HG03139 (cell line): ENCODE data around the gene DSG2.
"Not testable (repeated sequence)": the region's sequence is repeated elsewhere in the genome, so short reads cannot be mapped to it uniquely, and the experiment has no call there.

Experiments used
- ATAC-seq: cut with Tn5 transposase; IDR thresholded peaks from one replicate; pipeline ENCODE4 v1.9.1; 2021; ENCODE audit not compliant: unreplicated experiment

Gene DSG2

DNA sequence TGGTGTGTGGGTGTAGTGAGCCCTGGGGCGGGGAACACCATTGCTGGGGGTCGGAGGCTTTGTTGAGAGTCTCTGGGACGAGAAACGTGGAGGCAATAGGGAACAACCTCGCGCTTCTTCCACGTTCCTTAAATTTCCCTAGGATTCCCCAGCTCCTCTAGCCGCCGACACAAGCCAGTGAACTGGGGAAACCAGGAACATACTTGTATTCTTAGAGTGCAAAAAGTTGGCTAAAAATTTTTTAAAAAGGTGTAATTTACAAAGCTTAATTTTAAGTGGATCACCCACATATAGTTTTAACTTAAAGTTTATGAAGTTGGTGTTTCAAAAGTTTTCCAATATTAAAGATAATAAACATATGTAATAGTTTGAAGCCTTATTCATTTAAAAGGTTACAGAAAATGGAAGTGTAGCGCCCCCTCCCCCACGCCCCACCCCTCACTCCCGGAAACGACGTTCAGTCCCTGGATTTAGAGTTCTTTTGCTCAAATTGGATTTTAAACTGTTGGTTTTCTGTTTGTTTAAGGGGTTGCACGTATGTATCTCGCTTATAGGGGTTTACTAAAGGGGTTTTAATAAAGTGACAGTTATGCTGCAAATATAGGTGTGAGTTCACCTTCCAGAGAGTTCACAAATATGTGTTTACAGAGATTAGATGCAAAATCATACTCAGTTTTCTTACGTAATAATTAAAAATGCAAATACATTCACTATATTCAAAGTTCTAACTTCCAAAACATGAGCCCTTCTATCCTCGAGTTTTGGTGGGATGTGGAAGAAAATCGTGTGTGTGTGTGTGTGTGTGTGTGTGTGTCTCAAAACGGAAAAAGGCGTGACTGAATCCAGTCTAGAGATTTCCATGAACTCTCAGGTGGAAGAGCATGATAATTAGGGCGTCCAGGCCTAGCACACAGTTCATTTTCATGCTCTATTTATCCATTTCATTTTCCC lies 872 bp downstream of the DSG2 start:
- ATAC-seq, result no peak

DNA sequence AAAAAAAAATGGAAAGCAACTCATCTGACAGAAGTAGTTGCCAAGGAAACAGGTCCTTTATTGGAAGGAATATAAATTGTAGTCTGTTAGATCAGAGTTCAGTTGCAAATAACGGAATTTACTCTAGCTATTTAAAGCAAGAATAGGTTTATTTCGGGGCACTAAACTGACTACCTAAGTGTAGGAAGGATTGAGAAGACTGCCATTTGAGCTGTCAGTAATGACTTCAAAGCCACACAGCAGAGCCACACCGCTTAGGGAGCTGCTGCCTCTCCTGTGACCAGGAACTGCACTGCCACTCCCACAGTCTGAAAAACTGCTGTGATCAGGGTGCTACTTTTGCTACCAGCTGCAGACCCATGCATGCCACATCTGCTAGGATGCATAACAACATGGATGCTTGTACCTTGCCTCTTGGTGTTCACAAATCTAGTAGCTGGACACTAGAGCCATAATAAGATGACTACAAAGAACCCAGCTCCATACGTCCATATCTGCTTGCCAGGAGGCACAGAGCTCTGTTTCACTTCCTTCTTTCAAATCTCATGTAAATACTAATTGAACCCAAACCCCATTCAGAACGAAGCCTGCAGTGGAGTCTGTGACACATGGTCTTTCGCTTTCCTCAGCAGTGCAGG lies 2.2 kb downstream of the DSG2 start:
- ATAC-seq, result peak; percentile 79

DNA sequence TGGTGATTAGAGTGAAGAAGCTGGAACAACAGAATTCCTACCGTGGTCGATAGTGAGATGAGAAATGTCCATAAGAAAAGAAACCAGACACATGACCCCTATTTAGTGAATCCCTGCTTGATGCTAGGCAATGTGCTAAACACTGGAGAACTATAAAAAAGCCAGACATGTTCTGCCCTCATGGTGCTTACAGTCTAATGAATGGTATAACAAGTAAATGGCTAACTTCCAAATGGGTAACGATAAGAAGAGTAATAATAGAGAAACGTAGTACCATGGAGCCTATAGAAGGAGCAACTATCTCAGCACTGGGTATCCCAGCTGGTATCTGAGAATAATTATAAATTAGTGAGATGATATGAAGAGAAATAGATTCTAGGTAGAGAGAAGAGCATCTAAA lies 5.0 kb downstream of the DSG2 start:
- no peak for ATAC-seq

DNA sequence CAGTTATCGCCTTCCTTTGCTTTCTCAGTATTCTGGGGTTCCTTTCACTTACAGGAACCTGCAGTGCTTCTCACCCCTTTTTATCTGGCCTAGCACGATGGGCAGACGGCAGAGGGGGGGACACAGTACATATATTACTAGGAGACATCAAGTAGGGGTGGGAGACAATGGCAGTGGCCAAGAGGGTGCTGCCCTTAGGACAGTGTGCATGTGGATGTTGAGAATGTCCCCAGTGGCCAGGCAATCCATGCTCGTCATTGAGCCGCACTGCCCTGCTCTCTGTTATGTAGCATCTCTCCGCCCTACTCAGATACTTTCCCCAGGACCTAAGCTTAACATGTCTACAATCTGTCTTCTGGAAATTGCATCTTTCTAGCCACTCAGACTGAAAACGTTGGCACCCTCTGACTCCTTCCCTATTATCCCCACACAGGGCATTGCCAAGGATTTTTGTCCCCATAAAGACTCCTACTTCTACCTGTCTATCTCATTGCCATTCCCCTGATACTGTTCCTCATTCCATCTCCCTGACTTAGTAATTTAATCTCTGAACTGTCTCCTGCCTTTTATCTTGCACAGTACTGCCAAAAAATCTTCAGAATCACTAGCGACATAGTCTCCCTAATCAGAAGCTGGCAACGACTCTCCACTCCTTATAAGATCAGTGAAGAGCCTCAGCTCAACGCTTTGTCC lies 6.6 kb downstream of the DSG2 start:
- no peak for ATAC-seq

DNA sequence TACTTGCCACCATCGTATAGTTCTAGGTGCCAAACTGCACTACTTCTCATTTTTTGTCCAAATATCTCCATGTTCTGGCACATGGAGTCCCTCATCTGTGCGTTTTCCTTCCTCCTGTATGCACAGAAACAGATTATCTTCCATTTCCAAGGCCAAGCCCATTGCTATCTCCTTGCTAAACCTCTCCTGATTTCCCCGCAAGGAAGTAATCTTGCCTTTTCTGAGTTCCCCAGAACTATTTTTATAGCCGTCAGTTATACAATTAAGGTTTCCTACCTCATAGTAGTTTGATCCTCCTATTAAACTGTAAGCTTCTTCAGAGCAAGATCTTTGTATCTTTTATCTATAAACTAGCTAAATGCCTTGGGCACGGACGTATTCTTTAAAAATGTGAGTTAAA lies 7.2 kb downstream of the DSG2 start:
- no peak for ATAC-seq

DNA sequence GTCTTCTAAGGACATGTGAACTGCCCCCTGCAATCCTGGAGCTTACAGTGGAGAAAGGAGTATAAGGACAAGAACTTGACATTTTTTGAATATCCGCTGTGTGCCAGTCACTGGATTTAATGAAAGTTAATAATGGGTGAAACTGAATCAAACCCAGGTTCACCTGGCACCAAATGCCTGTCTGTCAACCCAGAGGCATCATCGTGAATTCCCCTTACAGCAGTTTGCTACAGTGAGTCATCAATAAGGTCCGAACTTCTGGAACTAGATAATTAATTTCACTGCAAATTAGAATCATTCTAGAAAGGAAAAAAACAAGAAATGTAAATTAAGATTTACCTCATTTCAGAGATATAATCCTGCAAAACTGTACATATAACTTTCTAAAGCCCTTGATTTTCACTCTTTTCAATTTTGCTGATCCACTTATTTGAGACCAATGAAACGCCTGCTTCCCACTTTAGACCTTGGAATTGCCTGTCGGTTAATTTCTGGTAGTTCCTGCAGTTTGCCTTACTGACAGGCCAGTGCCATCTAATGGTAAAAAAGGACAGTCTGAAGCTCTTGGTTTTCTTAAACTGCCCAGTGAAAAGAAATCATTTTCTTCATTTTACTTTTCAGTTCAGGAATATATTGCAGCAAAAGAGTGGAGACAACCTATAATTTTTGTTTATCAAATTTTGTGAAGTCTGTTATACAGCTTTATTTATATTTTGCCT lies 8.2 kb downstream of the DSG2 start:
- no peak for ATAC-seq

DNA sequence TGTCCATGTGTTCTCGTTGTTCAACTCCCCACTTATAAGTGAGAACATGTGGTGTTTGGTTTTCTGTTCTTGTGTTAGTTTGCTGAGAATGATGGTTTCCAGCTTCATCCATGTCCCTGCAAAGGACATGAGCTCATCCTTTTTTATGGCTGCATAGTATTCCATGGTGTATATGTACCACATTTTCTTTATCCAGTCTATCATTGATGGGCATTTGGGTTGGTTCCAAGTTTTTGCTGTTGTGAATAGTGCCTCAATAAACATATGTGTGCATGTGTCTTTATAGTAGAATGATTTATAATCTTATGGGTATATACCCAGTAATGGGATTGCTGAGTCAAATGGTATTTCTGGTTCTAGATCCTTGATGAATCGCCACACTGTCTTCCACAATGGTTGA lies 9.1 kb downstream of the DSG2 start:
- not testable (repeated sequence) for ATAC-seq

DNA sequence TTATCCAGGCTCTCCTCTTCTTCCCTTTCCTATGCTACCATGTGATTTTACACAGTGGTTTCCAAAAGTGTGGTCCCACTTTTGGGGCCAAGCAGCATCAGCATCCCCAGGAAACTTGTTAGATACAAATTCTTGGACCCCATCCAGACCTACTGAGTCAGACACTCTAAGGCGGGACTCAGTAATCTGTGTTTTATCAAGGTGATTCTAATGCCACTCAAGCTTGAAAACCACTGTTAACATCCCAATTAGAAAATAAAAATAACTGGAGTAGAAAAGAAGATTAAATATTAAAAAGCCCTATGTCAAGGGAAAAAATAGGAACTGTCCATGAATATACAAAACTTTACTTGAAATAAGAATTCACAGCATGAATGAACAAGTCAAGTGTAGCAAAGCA lies 10.8 kb downstream of the DSG2 start:
- no peak for ATAC-seq

DNA sequence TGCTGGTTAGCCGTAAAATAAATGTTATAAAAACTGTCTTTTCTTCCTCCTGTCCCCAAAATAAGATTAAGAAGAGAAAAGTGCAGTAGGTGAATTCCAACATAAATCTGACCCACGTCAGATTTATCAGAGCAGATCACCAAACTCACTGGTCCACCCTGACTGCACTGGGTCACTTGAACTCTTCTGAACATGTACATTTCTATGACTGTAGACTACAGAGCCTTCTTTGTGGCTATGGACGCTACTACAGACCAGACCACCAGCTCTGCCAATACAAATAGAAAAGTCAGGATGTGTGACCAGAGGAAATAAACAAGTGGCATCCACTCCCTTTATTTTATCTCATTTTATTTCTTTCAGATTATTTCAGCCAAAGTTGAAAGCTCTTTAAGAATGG lies 11.6 kb downstream of the DSG2 start:
- no peak for ATAC-seq

DNA sequence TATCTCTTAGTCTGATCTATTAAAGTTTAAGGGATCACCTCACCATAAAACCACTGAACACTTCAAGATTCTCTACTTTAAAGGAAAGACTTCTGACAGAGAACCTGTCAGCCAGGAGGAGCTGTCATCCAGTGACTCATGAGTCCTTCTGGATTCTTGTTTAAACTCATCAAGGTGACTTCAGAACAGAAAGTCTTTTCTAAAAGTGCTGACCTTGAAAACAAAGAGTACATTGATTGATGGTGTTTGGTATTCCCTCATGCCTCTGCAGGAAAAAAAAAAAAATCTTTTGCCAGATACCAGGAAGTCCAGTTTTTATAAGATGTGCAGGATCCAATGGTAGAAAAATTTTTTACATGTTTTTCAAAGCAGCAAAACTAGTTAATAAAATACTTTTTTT lies 12.3 kb downstream of the DSG2 start:
- no peak for ATAC-seq

DNA sequence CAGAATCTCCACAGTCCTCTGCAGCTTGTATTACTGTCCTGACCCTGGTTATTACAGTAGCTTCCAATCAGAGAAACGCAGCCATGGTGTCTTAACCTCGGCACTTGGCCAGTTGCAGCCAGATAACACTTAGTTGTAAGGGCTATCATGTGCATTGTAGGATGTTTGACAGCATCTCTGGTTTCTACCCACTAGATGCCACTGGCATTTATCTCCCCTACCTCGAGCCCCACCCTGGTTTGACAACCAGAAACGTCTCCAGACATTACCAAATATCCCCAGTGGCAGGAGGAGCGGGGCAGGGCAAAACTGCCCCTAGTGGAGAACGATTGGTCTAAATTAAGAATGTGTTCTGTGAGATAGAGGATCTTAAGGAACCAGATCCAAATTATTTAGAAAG lies 13.1 kb downstream of the DSG2 start:
- ATAC-seq, result no peak

DNA sequence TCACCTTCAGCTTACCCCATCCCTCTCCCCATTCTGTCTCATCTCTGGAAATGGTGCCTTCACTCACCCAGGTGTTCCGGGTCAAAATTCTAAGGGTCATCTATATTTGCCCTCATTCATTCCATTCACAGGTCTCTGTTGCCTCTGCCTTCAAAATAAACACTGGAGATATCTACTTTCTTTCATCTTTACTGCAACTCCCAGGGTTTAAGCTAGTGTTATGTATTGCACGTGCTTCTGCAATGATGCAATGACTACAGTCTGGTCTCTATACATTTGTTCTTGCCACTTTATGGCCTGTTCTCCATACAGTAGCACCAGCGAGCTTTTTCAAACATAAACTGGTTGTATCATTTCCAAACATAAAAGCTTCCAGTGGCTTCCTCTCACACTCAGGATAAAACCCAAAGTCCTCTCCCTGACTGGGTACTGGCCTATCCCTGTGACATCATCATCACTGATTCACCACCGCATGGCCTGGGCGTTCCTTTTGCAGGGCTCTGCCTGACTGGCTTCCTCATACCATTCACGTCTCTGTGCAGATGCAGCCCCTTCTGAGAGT lies 14.3 kb downstream of the DSG2 start:
- ATAC-seq, result no peak

DNA sequence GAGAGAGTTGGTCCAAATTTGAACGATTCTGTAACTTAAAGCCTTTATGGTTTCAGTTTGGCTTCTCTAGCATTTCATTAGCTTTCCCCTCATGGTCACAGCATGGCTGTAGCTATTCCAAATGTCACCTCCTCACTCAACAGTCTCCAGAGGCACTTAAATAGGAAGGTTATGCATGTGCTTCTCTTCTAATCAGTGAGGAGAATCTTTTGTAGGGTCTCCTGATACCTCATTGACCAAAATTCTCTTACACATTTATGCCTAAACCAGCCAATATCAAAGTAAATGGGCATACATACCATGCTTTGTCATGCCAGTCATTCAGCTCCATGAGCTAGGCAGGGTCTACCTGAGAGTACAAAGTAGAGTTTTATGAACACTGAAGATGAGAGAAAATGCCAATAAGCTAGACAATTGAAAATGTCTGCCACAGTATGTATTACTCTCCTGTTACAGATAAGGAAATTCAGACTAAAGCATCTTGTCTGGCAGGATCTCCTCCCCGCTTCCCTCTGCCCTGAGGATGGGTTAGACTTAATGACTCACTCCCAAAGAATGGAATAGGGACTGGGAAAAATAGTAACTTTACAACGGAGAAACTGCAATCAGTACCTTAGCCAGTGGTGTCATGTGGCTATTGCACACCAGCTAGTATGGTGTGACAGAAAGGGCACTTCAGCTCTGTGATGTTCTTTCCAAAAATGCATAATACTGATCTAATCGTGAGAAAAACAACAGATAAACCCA lies 15.4 kb downstream of the DSG2 start:
- no peak for ATAC-seq

DNA sequence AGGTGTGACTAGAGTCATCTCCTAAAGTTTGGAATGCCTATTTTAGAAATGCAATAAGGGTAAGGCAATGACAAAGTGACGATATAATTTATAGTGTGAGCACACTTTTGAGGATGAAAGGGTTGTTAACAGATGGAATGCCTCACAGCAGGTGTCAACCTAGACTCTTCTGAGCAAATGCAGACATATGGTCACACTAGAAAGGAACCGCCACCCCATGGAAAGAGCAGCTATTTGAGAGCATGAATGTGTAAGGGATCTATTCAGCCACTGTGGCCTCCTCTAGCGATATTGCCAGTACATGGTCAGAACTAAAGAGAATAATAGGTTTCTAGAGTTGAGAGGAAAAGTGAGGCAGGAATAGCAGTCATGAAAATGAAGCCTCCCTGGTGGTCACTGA lies 18.5 kb downstream of the DSG2 start:
- ATAC-seq, result no peak

DNA sequence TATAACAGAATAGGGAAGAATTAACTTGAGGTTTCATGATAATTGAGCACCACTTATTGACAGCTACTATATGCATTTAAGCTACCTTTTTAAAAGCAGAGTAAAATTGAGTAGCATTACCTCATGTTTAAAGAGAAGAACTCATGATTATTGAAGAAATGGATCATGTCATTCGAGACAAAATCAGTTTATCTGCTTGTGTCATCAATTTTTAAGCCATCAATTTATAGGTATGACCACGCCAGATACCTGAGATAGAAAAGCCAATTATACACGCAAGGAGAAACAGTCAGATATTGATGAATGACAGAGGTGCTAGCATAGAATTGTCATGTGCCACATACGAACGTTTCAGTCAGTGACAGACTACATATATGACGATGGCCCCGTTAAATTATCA lies 28.4 kb downstream of the DSG2 start:
- ATAC-seq, result no peak

DNA sequence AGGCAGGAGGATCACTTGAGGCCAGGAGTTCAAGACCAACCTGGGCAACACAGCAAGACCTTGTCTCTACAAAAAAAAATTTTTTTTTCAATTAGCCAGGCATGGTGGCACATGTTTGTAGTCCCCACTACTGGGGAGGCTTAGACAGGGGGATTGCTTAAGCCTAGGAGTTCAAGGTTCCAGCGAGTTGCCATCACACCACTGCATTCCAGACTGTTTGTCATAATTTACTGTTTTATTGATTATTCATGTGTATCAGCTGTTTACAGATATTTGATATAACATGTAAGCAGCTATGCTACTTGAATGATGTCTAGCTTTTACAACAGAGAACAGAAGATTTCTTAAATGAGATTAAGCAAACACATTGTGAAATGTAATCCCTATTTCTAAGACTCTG lies 35.3 kb downstream of the DSG2 start:
- no peak for ATAC-seq

DNA sequence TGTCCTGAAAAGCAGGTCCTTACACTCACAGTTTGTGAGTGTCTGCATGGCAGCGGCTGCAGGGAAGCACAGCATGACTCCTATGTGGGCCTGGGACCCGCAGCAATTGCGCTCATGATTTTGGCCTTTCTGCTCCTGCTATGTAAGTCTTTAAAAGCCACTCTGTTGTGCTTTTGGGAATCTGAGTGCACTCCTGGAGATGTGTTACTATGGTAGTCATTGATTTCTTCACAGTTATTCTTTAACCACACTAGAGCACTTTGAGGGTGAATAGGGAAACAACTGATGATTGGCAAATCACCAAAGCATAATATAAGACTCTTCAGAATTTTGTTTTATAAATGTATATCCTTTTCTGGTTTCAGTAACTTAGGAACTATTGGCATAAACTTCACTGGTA lies 40.9 kb downstream of the DSG2 start:
- ATAC-seq, result no peak

DNA sequence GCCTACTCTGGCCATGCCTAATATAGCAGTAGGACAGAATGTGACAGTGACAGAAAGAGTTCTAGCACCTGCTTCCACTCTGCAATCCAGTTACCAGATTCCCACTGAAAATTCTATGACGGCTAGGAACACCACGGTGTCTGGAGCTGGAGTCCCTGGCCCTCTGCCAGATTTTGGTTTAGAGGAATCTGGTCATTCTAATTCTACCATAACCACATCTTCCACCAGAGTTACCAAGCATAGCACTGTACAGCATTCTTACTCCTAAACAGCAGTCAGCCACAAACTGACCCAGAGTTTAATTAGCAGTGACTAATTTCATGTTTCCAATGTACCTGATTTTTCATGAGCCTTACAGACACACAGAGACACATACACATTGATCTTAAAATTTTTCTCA lies 48.5 kb downstream of the DSG2 start:
- ATAC-seq, result no peak

DNA sequence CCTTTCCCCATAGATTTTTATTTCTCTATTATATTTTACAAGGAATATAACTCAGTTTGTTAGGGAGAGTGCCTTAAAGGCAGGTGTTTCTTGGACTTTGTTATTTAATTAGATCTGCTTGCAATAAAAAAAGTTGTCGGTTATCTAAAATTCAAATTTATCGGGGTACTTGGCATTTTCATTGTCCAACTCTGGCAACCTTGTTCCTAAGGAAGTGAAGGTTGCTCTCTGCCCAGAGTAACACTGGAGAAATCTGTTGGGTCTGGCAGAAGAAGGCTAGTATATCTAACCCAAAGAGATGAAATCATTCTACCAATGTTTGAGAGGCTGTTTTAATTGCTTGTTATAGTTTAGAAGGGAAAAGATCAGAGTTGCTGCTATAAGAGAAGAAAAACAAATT lies 50.9 kb downstream of the DSG2 start:
- ATAC-seq, result no peak

DNA sequence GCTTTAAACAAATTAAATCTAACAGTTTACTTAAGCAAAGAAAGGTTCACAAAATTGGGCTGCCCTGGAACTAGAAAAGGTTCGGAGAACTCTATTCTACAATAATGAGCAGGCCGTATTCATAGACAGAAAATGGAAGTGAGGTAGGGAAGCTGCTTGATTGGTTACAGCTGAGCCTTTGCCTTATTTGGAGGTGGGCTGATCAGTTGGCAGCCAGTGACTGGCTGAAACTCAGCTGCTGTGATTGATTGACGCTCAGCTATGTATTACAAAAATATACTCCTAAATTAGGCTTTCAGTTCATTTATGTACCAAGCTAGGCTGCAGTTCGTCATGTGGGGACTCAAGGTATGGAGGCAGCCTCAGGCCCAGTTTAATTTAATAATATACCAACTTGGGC lies 51.4 kb downstream of the DSG2 start:
- ATAC-seq, result no peak
